H9 (cell line): ENCODE data around the gene SUV39H1. TPM values are rescaled to one million over a fixed set of nuclear protein-coding genes. Genes with fewer than 3 reads are reported as not detected.

Source experiments
- DNase-seq: peaks from one replicate; pipeline ENCODE4 v3.0.0-alpha.2; 2017
- H2AFZ ChIP-seq: one replicate; pipeline ENCODE4 v1.6.1; 2013; ENCODE audit warnings: mild to moderate bottlenecking, low read length, control low read depth, moderate library complexity
- H2AK5ac ChIP-seq: 2 replicates; pipeline ENCODE4 v1.6.1; 2013; ENCODE audit warnings: low read length, control low read depth, mixed read lengths; ENCODE audit not compliant: insufficient read length
- H2BK120ac ChIP-seq: one replicate; pipeline ENCODE4 v1.6.1; 2013; ENCODE audit warnings: low read depth, mild to moderate bottlenecking, low read length, control low read depth, inconsistent platforms; ENCODE audit not compliant: poor library complexity, severe bottlenecking
- H2BK12ac ChIP-seq: 2 replicates; pipeline ENCODE4 v1.6.1; 2013; ENCODE audit warnings: low read length, control low read depth, mixed read lengths, low read depth; ENCODE audit not compliant: insufficient read length
- H2BK15ac ChIP-seq: 2 replicates; pipeline ENCODE4 v1.6.1; 2013; ENCODE audit warnings: low read depth, low read length, control low read depth
- H2BK20ac ChIP-seq: one replicate; pipeline ENCODE4 v1.6.1; 2013; ENCODE audit warnings: low read depth, mild to moderate bottlenecking, low read length, control low read depth, inconsistent platforms; ENCODE audit not compliant: poor library complexity, severe bottlenecking
- H2BK5ac ChIP-seq: 2 replicates; pipeline ENCODE4 v1.6.1; 2013; ENCODE audit warnings: low read length, control low read depth, mixed read lengths; ENCODE audit not compliant: insufficient read length
- H3K14ac ChIP-seq: 2 replicates; pipeline ENCODE4 v1.6.1; 2013; ENCODE audit warnings: low read length, control low read depth; ENCODE audit not compliant: insufficient read depth
- H3K18ac ChIP-seq: 2 replicates; pipeline ENCODE4 v1.6.1; 2013; ENCODE audit warnings: low read depth, mild to moderate bottlenecking, mixed read lengths, low read length, control low read depth; ENCODE audit not compliant: insufficient read length
- H3K23ac ChIP-seq: 2 replicates; pipeline ENCODE4 v1.6.1; 2013; ENCODE audit warnings: low read length, control low read depth, mixed read lengths, low read depth; ENCODE audit not compliant: insufficient read length
- H3K23me2 ChIP-seq: 2 replicates; pipeline ENCODE4 v1.6.1; 2013; ENCODE audit warnings: low read depth, mild to moderate bottlenecking, mixed read lengths, low read length, control low read depth; ENCODE audit not compliant: insufficient read length, poor library complexity, severe bottlenecking
- H3K27ac ChIP-seq: 2 replicates; pipeline ENCODE4 v1.5.1; 2013; ENCODE audit warnings: low read length, control low read depth, mixed read lengths, low read depth; ENCODE audit not compliant: insufficient read length
- H3K27me3 ChIP-seq: 2 replicates; pipeline ENCODE4 v1.6.1; 2013; ENCODE audit warnings: low read length, control low read depth, inconsistent platforms; ENCODE audit not compliant: insufficient read depth
- H3K4ac ChIP-seq: 2 replicates; pipeline ENCODE4 v1.6.1; 2013; ENCODE audit warnings: low read depth, mild to moderate bottlenecking, control low read depth, inconsistent platforms, low read length, moderate library complexity
- H3K4me1 ChIP-seq: 2 replicates; pipeline ENCODE4 v1.6.1; 2013; ENCODE audit warnings: low read length, control low read depth, inconsistent platforms; ENCODE audit not compliant: insufficient read depth
- H3K4me2 ChIP-seq: 2 replicates; pipeline ENCODE4 v1.6.1; 2013; ENCODE audit warnings: low read length, control low read depth, mixed read lengths; ENCODE audit not compliant: insufficient read length, insufficient read depth
- H3K56ac ChIP-seq: 2 replicates; pipeline ENCODE4 v1.6.1; 2013; ENCODE audit warnings: low read depth, mild to moderate bottlenecking, mixed read lengths, low read length, control low read depth; ENCODE audit not compliant: insufficient read length
- H3K79me1 ChIP-seq: 2 replicates; pipeline ENCODE4 v1.6.1; 2013; ENCODE audit warnings: low read depth, mild to moderate bottlenecking, moderate library complexity, low read length, control low read depth, inconsistent platforms; ENCODE audit not compliant: insufficient read depth, poor library complexity, severe bottlenecking
- H3K79me2 ChIP-seq: 2 replicates; pipeline ENCODE4 v1.6.1; 2013; ENCODE audit warnings: low read length, control low read depth, inconsistent platforms; ENCODE audit not compliant: insufficient read depth
- H3K9ac ChIP-seq: 2 replicates; pipeline ENCODE4 v1.6.1; 2013; ENCODE audit warnings: low read length, control low read depth, mixed read lengths; ENCODE audit not compliant: insufficient read length; ENCODE audit errors: extremely low read depth
- H3K9me3 ChIP-seq: one replicate; pipeline ENCODE4 v1.6.1; 2013; ENCODE audit warnings: low read depth, low read length, inconsistent platforms; ENCODE audit not compliant: control insufficient read depth
- H3T11ph ChIP-seq: one replicate; pipeline ENCODE4 v1.6.1; 2013; ENCODE audit warnings: mild to moderate bottlenecking, low read length, control low read depth, inconsistent platforms
- H4K20me1 ChIP-seq: one replicate; pipeline ENCODE4 v1.6.1; 2013; ENCODE audit not compliant: control insufficient read depth, insufficient read length, insufficient read depth
- H4K5ac ChIP-seq: 2 replicates; pipeline ENCODE4 v1.6.1; 2013; ENCODE audit warnings: low read depth, mild to moderate bottlenecking, mixed read lengths, low read length, control low read depth; ENCODE audit not compliant: insufficient read length
- H4K8ac ChIP-seq: replicated peaks from 2 replicates; pipeline ENCODE4 v1.6.1; 2013; ENCODE audit warnings: low read length, control low read depth, mixed read lengths, low read depth; ENCODE audit not compliant: insufficient read length
- H4K91ac ChIP-seq: 2 replicates; pipeline ENCODE4 v1.6.1; 2013; ENCODE audit warnings: low read depth, mild to moderate bottlenecking, moderate library complexity, mixed read lengths, low read length, control low read depth; ENCODE audit not compliant: insufficient read length
- H3K27ac Mint-ChIP-seq, 3 experiments: 2 replicates in 2 of 3; 3 replicates in 1 of 3; pipeline ENCODE4 v1.8.0; 2020 to 2021; ENCODE audit warnings: mixed read lengths in 3 of 3, mild to moderate bottlenecking in 1 of 3, moderate library complexity in 1 of 3
- H3K27me3 Mint-ChIP-seq: 2 replicates; pipeline ENCODE4 v1.8.0; 2021; ENCODE audit warnings: low read depth, mild to moderate bottlenecking, moderate library complexity, mixed read lengths
- H3K36me3 Mint-ChIP-seq, 3 experiments: 2 replicates in 2 of 3; 3 replicates in 1 of 3; pipeline ENCODE4 v1.8.0; 2020 to 2021; ENCODE audit warnings: low read depth in 3 of 3, mixed read lengths in 3 of 3; ENCODE audit not compliant: insufficient read depth in 1 of 3
- H3K4me1 Mint-ChIP-seq, 2 experiments: 2 replicates each; pipeline ENCODE4 v1.8.0; 2020; ENCODE audit warnings: mixed read lengths in 2 of 2
- H3K4me3 Mint-ChIP-seq, 2 experiments: 2 replicates in 1 of 2; 3 replicates in 1 of 2; pipeline ENCODE4 v1.8.0; 2020 to 2021; ENCODE audit warnings: mild to moderate bottlenecking in 2 of 2, mixed read lengths in 2 of 2, moderate library complexity in 1 of 2
- H3K9me3 Mint-ChIP-seq, 2 experiments: 2 replicates in 1 of 2; 3 replicates in 1 of 2; pipeline ENCODE4 v1.8.0; 2020; ENCODE audit warnings: mild to moderate bottlenecking in 2 of 2, mixed read lengths in 2 of 2, moderate library complexity in 1 of 2
- WGBS: extraction: QIAGEN DNeasy Blood & Tissue Kit; methylation state at CpG from one replicate; pipeline ENCODE4 v1.1.7; 2013; ENCODE audit warnings: missing lambda C conversion rate, low lambda C conversion rate, mixed read lengths; ENCODE audit not compliant: insufficient read length; ENCODE audit errors: extremely low coverage; 5-methylcytosine and 5-hydroxymethylcytosine counted together
- total RNA-seq: library from RNA; stranded (reverse); gene quantifications from 2 replicates; pipeline ENCODE4 v1.2.1, GENCODE V29; 2021
- TF ChIP-seq, protein P1 (sequence below): fragments of 200-600 bp; sonication (generic); conservative IDR thresholded peaks from 3 replicates; pipeline ENCODE4 v1.8.0; 2021; ENCODE audit warnings: antibody characterized with exemption, mild to moderate bottlenecking

SUV39H1 gene
- total RNA-seq, 1 experiment from 2014 or later, result 16.2 TPM

GRCh38 chrX:48747415-48748016, 51.0 kb downstream of the SUV39H1 start:
- H3K27ac Mint-ChIP-seq, result no peak overlapping the region
- no peak overlapping the region for H2BK5ac ChIP-seq
- H3K56ac ChIP-seq, result no peak overlapping the region
- H2AFZ ChIP-seq, result no peak overlapping the region
- H2BK15ac ChIP-seq, result no peak overlapping the region
- H3K4me1 Mint-ChIP-seq, result no peaks in the 10 kb centered on the region
- H3K4me1 ChIP-seq, result no peaks in the 10 kb centered on the region
- no peaks in the 10 kb centered on the region for H3K23me2 ChIP-seq
- no peaks in the 10 kb centered on the region for H3K27me3 ChIP-seq
- no peak overlapping the region for H2BK20ac ChIP-seq
- H3K9ac ChIP-seq, result no peak overlapping the region
- H3K79me2 ChIP-seq, result no peaks in the 10 kb centered on the region
- no peaks in the 10 kb centered on the region for H4K20me1 ChIP-seq
- peaks cover 57 to 65% of the 10 kb centered on the region in 2 experiments for H3K9me3 Mint-ChIP-seq
- no peaks in the 10 kb centered on the region; a peak in 2 of 7 replicates for H3K36me3 Mint-ChIP-seq
- H4K91ac ChIP-seq, result no peak overlapping the region
- no peaks in the 10 kb centered on the region for H3K79me1 ChIP-seq
- no peak overlapping the region for H3K4me2 ChIP-seq
- H2BK12ac ChIP-seq, result no peak overlapping the region
- no peak overlapping the region for H3K4me3 Mint-ChIP-seq
- no peak overlapping the region for H3K14ac ChIP-seq
- no CpG with 5 or more reads among the region's 8 CpGs for WGBS
- H3K27me3 Mint-ChIP-seq, result no peaks in the 10 kb centered on the region; the same call in 1 of the 2 replicates
- H3T11ph ChIP-seq, result no peak overlapping the region
- no peak overlapping the region for H3K18ac ChIP-seq
- H4K8ac ChIP-seq, result no peak overlapping the region
- H4K5ac ChIP-seq, result no peak overlapping the region
- no peak overlapping the region for H3K27ac ChIP-seq
- H2BK120ac ChIP-seq, result no peak overlapping the region
- H3K23ac ChIP-seq, result no peak overlapping the region
- H3K4ac ChIP-seq, result no peak overlapping the region
- TF ChIP-seq, protein P1, sequence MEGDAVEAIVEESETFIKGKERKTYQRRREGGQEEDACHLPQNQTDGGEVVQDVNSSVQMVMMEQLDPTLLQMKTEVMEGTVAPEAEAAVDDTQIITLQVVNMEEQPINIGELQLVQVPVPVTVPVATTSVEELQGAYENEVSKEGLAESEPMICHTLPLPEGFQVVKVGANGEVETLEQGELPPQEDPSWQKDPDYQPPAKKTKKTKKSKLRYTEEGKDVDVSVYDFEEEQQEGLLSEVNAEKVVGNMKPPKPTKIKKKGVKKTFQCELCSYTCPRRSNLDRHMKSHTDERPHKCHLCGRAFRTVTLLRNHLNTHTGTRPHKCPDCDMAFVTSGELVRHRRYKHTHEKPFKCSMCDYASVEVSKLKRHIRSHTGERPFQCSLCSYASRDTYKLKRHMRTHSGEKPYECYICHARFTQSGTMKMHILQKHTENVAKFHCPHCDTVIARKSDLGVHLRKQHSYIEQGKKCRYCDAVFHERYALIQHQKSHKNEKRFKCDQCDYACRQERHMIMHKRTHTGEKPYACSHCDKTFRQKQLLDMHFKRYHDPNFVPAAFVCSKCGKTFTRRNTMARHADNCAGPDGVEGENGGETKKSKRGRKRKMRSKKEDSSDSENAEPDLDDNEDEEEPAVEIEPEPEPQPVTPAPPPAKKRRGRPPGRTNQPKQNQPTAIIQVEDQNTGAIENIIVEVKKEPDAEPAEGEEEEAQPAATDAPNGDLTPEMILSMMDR, result no peak
- peaks cover 19% of the 10 kb centered on the region for H3K9me3 ChIP-seq
- no peak overlapping the region for H2AK5ac ChIP-seq
- DNase-seq, result no peak
